ENCODE data around the gene KDR. TPM values are rescaled to one million over a fixed set of nuclear protein-coding genes. Genes with fewer than 3 reads are reported as not detected.

The KDR gene
- 0.27 and 0.42 TPM in 2 replicates for total RNA-seq (2014; rRNA removed; shearing (Covaris generic))

- DNase-seq (ENCODE audit: low read depth): peak; percentile 13
Measured at GRCh38 chr4:55125087-55125721, at the start of gene KDR. Gene KDR, minus strand, starts transcription at chr4:55125595. Its CDS starts 302 bp downstream, at chr4:55125293.

- DNase-seq (ENCODE audit: low read depth): peak; percentile 64
Measured at GRCh38 chr4:55173580-55173979, 48.2 kb upstream of the KDR start.

GRCh38 chr4:55172694-55173287 lies 47.4 kb upstream of the KDR start:
- DNase-seq (ENCODE audit: low read depth): peak; percentile 68

- DNase-seq (ENCODE audit: low read depth): no peak
Measured at GRCh38 chr4:55170462-55170861, 45.1 kb upstream of the KDR start.

GRCh38 chr4:55169352-55169961 lies 44.1 kb upstream of the KDR start:
- peak; percentile 55 for DNase-seq (ENCODE audit: low read depth)

- no peak for DNase-seq (ENCODE audit: low read depth)
Measured at GRCh38 chr4:55162396-55162795, 37.0 kb upstream of the KDR start.

- DNase-seq (ENCODE audit: low read depth): no peak
Measured at GRCh38 chr4:55161739-55162138, 36.3 kb upstream of the KDR start.

- no peak for DNase-seq (ENCODE audit: low read depth)
Measured at GRCh38 chr4:55159851-55160250, 34.5 kb upstream of the KDR start.

GRCh38 chr4:55158957-55159356 lies 33.6 kb upstream of the KDR start:
- no peak for DNase-seq (ENCODE audit: low read depth)

- no peak for DNase-seq (ENCODE audit: low read depth)
Measured at GRCh38 chr4:55157559-55158277, 32.3 kb upstream of the KDR start.

GRCh38 chr4:55154933-55155332 lies 29.5 kb upstream of the KDR start:
- DNase-seq (ENCODE audit: low read depth): no peak

- DNase-seq (ENCODE audit: low read depth): no peak
Measured at GRCh38 chr4:55154290-55154880, 29.0 kb upstream of the KDR start.

- no peak for DNase-seq (ENCODE audit: low read depth)
Measured at GRCh38 chr4:55143858-55144257, 18.5 kb upstream of the KDR start.

- no peak for DNase-seq (ENCODE audit: low read depth)
Measured at GRCh38 chr4:55138367-55138766, 13.0 kb upstream of the KDR start.

GRCh38 chr4:55136634-55137033 lies 11.2 kb upstream of the KDR start:
- DNase-seq (ENCODE audit: low read depth): no peak

- DNase-seq (ENCODE audit: low read depth): no peak
Measured at GRCh38 chr4:55133951-55134350, 8.6 kb upstream of the KDR start.

GRCh38 chr4:55132775-55133174 lies 7.4 kb upstream of the KDR start:
- no peak for DNase-seq (ENCODE audit: low read depth)

- no peak for DNase-seq (ENCODE audit: low read depth)
Measured at GRCh38 chr4:55127521-55127920, 2.1 kb upstream of the KDR start.

GRCh38 chr4:55127053-55127452 lies 1.7 kb upstream of the KDR start:
- no peak for DNase-seq (ENCODE audit: low read depth)

- DNase-seq (ENCODE audit: low read depth): peak; percentile 8
Measured at GRCh38 chr4:55125763-55126541, 557 bp upstream of the KDR start.

GRCh38 chr4:55124322-55125076 lies 896 bp downstream of the KDR start:
- no peak for DNase-seq (ENCODE audit: low read depth)

Measured in M059J (cell line).